H1 (cell line): ENCODE results near the gene ARHGAP26. TPM values are rescaled to one million over a fixed set of nuclear protein-coding genes. Genes with fewer than 3 reads are reported as not detected.
A peak's percentile ranks its signal among the peaks of the same experiment; 100 is the strongest.

Source experiments
- CTCF ChIA-PET: fragments of 300-600 bp; sonication (Branson Sonifier 250); formaldehyde crosslinking; loops from one replicate; lab custom pipeline; 2021; ENCODE audit not compliant: partially characterized antibody; lab: Charles Lee
- POLR2A ChIA-PET: fragments of 300-600 bp; sonication (Branson Sonifier 250); formaldehyde crosslinking; loops from one replicate; lab custom pipeline; 2021; ENCODE audit warnings: inconsistent platforms; ENCODE audit not compliant: partially characterized antibody; lab: Charles Lee
- DNase-seq, 2 experiments: peaks; one replicate each; pipeline versions ENCODE4 v3.0.0 to v3.0.0-alpha.2; 2010 to 2022; ENCODE audit warnings: low spot score in 2 of 2, low read depth in 1 of 2, mixed read lengths in 1 of 2
- FAIRE-seq: peaks from 2 replicates; lab custom pipeline; 2011; peaks lifted over from hg19 to GRCh38; lab: Jason Lieb, UNC
- H2AFZ ChIP-seq: 2 replicates; pipeline ENCODE4 v1.8.1; 2012; ENCODE audit warnings: low read length, inconsistent platforms
- H2AK5ac ChIP-seq: 2 replicates; pipeline ENCODE4 v1.6.1; 2013; ENCODE audit warnings: low read depth, low read length
- H2BK120ac ChIP-seq: replicated peaks from 2 replicates; pipeline ENCODE3; 2013; ENCODE audit warnings: low read depth, low read length, inconsistent platforms
- H2BK12ac ChIP-seq: 2 replicates; pipeline ENCODE4 v1.6.1; 2013; ENCODE audit warnings: low read depth, low read length
- H2BK15ac ChIP-seq: 2 replicates; pipeline ENCODE4 v1.6.1; 2013; ENCODE audit warnings: low read length
- H2BK20ac ChIP-seq: 2 replicates; pipeline ENCODE4 v1.6.1; 2013; ENCODE audit warnings: low read length
- H2BK5ac ChIP-seq: 2 replicates; pipeline ENCODE4 v1.6.1; 2013; ENCODE audit warnings: low read depth, low read length
- H3K14ac ChIP-seq: 2 replicates; pipeline ENCODE4 v1.6.1; 2013; ENCODE audit warnings: inconsistent platforms; ENCODE audit not compliant: insufficient read length
- H3K18ac ChIP-seq: 2 replicates; pipeline ENCODE4 v1.6.1; 2013; ENCODE audit warnings: low read length; ENCODE audit errors: extremely low read depth
- H3K23ac ChIP-seq: 2 replicates; pipeline ENCODE4 v1.6.1; 2013; ENCODE audit warnings: inconsistent platforms; ENCODE audit not compliant: insufficient read length
- H3K23me2 ChIP-seq: 2 replicates; pipeline ENCODE4 v1.6.1; 2013; ENCODE audit warnings: low read depth, low read length
- H3K27ac ChIP-seq: 2 replicates; pipeline ENCODE4 v1.6.1; 2011; ENCODE audit warnings: low read depth, low read length, inconsistent platforms
- H3K27me3 ChIP-seq, 4 experiments: replicated peaks in 1 of 4; 1 replicate in 1 of 4; 2 replicates in 3 of 4; pipeline versions ENCODE4 v1.6.1 to v1.8.1; 2011 to 2013; ENCODE audit warnings: low read length in 3 of 4, mild to moderate bottlenecking in 3 of 4, inconsistent platforms in 2 of 4, mixed read lengths in 2 of 4, moderate library complexity in 1 of 4; ENCODE audit not compliant: control insufficient read depth in 3 of 4, insufficient read depth in 3 of 4; ENCODE audit errors: extremely low read depth in 1 of 4
- H3K36me3 ChIP-seq, 4 experiments: 2 replicates each; pipeline versions ENCODE4 v1.6.1 to v1.8.1; 2011 to 2013; ENCODE audit warnings: mild to moderate bottlenecking in 4 of 4, low read length in 3 of 4, moderate library complexity in 2 of 4, control low read depth in 1 of 4, inconsistent platforms in 1 of 4; ENCODE audit not compliant: insufficient read depth in 4 of 4, control insufficient read depth in 2 of 4
- H3K4ac ChIP-seq: replicated peaks from 2 replicates; pipeline ENCODE3; 2013; ENCODE audit warnings: low read length, low read depth, mixed read lengths, inconsistent platforms; ENCODE audit not compliant: insufficient read length
- H3K4me1 ChIP-seq, 4 experiments: replicated peaks in 1 of 4; 1 replicate in 1 of 4; 2 replicates in 3 of 4; pipeline versions ENCODE4 v1.6.1 to v1.8.1; 2011 to 2013; ENCODE audit warnings: low read length in 3 of 4, inconsistent platforms in 2 of 4, mixed read lengths in 1 of 4; ENCODE audit not compliant: insufficient read depth in 4 of 4, control insufficient read depth in 3 of 4
- H3K4me2 ChIP-seq, 2 experiments: 2 replicates each; pipeline versions ENCODE4 v1.6.1 to v1.8.1; 2011 to 2013; ENCODE audit warnings: low read depth in 2 of 2, low read length in 2 of 2, control low read depth in 1 of 2, inconsistent platforms in 1 of 2, mild to moderate bottlenecking in 1 of 2; ENCODE audit not compliant: insufficient read depth in 1 of 2
- H3K4me3 ChIP-seq, 4 experiments: fragments of 200-600, 300-600 bp in 1 of 4; sonication (generic), shearing (Covaris generic), sonication (Bioruptor Twin) in 1 of 4; 2 replicates each; pipeline versions ENCODE4 v1.5.1 to v1.8.1; 2011 to 2016; ENCODE audit warnings: low read length in 4 of 4, low read depth in 3 of 4, control low read depth in 2 of 4, inconsistent platforms in 2 of 4, mild to moderate bottlenecking in 2 of 4, mixed read lengths in 1 of 4, moderate library complexity in 1 of 4; ENCODE audit not compliant: insufficient read depth in 2 of 4; ENCODE audit errors: extremely low read depth in 1 of 4
- H3K56ac ChIP-seq: replicated peaks from 2 replicates; pipeline ENCODE3; 2013; ENCODE audit warnings: low read depth, mild to moderate bottlenecking, mixed read lengths, low read length, inconsistent platforms; ENCODE audit not compliant: insufficient read length
- H3K79me1 ChIP-seq: 2 replicates; pipeline ENCODE4 v1.6.1; 2013; ENCODE audit warnings: low read depth, low read length, control low read depth
- H3K79me2 ChIP-seq, 2 experiments: 2 replicates each; pipeline versions ENCODE4 v1.6.1 to v1.8.1; 2012 to 2013; ENCODE audit warnings: low read length in 2 of 2, mild to moderate bottlenecking in 2 of 2, inconsistent platforms in 1 of 2; ENCODE audit not compliant: insufficient read depth in 2 of 2, control insufficient read depth in 1 of 2
- H3K9ac ChIP-seq, 4 experiments: replicated peaks in 1 of 4; 1 replicate in 1 of 4; 2 replicates in 3 of 4; pipeline versions ENCODE4 v1.6.1 to v1.8.1; 2011 to 2013; ENCODE audit warnings: low read depth in 3 of 4, low read length in 3 of 4, control low read depth in 2 of 4, mild to moderate bottlenecking in 2 of 4, moderate library complexity in 2 of 4, inconsistent platforms in 1 of 4; ENCODE audit errors: extremely low read depth in 1 of 4
- H3K9me3 ChIP-seq, 2 experiments: 2 replicates each; pipeline versions ENCODE4 v1.6.1 to v1.8.1; 2012 to 2013; ENCODE audit warnings: mild to moderate bottlenecking in 2 of 2, moderate library complexity in 2 of 2, control low read depth in 1 of 2, inconsistent platforms in 1 of 2, low read depth in 1 of 2, low read length in 1 of 2, mixed read lengths in 1 of 2; ENCODE audit not compliant: insufficient read depth in 2 of 2
- H4K20me1 ChIP-seq, 2 experiments: replicated peaks in 1 of 2; 2 replicates each; pipeline versions ENCODE3 to v1.8.1; 2011 to 2013; ENCODE audit warnings: inconsistent platforms in 2 of 2, low read length in 2 of 2, mild to moderate bottlenecking in 1 of 2; ENCODE audit not compliant: insufficient read depth in 2 of 2, control insufficient read depth in 1 of 2
- H4K5ac ChIP-seq: 2 replicates; pipeline ENCODE4 v1.6.1; 2013; ENCODE audit warnings: low read length, low read depth, mixed read lengths, inconsistent platforms; ENCODE audit not compliant: insufficient read length
- H4K8ac ChIP-seq: 2 replicates; pipeline ENCODE4 v1.8.0; 2013; ENCODE audit warnings: mild to moderate bottlenecking, moderate library complexity, low read length, inconsistent platforms; ENCODE audit not compliant: insufficient read depth; ENCODE audit errors: extremely low read depth
- H4K91ac ChIP-seq: replicated peaks from 2 replicates; pipeline ENCODE3; 2013; ENCODE audit warnings: low read length, mixed read lengths, inconsistent platforms; ENCODE audit not compliant: insufficient read length
- SIRT6 ChIP-seq: IDR thresholded peaks from one replicate; pipeline ENCODE4 v1.7.1; 2012; ENCODE audit warnings: low read length, inconsistent platforms
- WGBS, 2 experiments: shearing (Covaris generic) in 1 of 2; methylation state at CpG; one replicate each; pipeline versions ENCODE4 v1.1.6 to v1.1.7; 2013 to 2015; ENCODE audit warnings: low lambda C conversion rate in 2 of 2, mixed read lengths in 2 of 2, inconsistent platforms in 1 of 2, low coverage in 1 of 2, missing lambda C conversion rate in 1 of 2; ENCODE audit not compliant: insufficient replicate concordance in 2 of 2, insufficient coverage in 1 of 2, insufficient read length in 1 of 2; ENCODE audit errors: extremely low coverage in 1 of 2, missing lambda C conversion rate in 1 of 2; 5-methylcytosine and 5-hydroxymethylcytosine counted together
- polyA plus RNA-seq, 7 experiments: library from polyadenylated mRNA; depleted of rRNA in 3 of 7; stranded (reverse) in 5 of 7; unstranded in 2 of 7; fragments of >200 nt in 5 of 7; fragments of 200-250 nt in 2 of 7; gene quantifications; 1 replicate in 5 of 7; 2 replicates in 1 of 7; 4 replicates in 1 of 7; pipeline versions ENCODE4 v1.2.1 to v1.2.3, GENCODE V29; 2011 to 2013; ENCODE audit warnings: missing spikeins in 2 of 7, mixed read lengths in 2 of 7
- total RNA-seq: library from RNA; stranded (reverse); fragmentation: NEBNext Ultra II Directional; extraction: Animal tissue kit (Norgen Biotek cat#: 25700); gene quantifications from 2 replicates; pipeline ENCODE4 v1.2.1, GENCODE V29; 2021

Gene ARHGAP26
- total and polyA plus RNA-seq, 2 of the 8 experiments (the other 6 are each of a cell fraction or from before 2014, with no cell fraction given): 7.1 to 24.8 TPM

GRCh38 chr5:142998316-142999020 lies 228.3 kb downstream of the ARHGAP26 start:
- Histone ChIP-seq H3K4me3 (no peak overlapping the region), H3K79me2 (no peaks in the 10 kb centered on the region), H3K4me1 (peaks cover 0 to 3% (median 3%) of the 10 kb centered on the region in 4 experiments; a peak in 4 of 7 replicates), H3K4ac (no peak overlapping the region), H2BK15ac (no peak overlapping the region), H4K20me1 (no peaks in the 10 kb centered on the region), H3K36me3 (no peaks in the 10 kb centered on the region), H2AFZ (no peak overlapping the region), H4K91ac (no peak overlapping the region), H3K27ac (no peak overlapping the region), H3K56ac (no peak overlapping the region), H2BK12ac (0 out of 2 replicates have a peak overlapping the region, but pooled peaks have one; percentile 68), H2BK120ac (no peak overlapping the region), H3K23me2 (no peaks in the 10 kb centered on the region), H3K4me2 (no peak overlapping the region), H3K27me3 (peaks cover 0 to 2% (median 0%) of the 10 kb centered on the region in 4 experiments; a peak in 1 of 7 replicates), H3K79me1 (no peaks in the 10 kb centered on the region), H3K23ac (no peak overlapping the region), H2BK20ac (no peak overlapping the region), H3K18ac (no peak overlapping the region), H2BK5ac (no peak overlapping the region), H4K5ac (no peak overlapping the region), H3K9me3 (no peaks in the 10 kb centered on the region), H4K8ac (no peak overlapping the region), H3K14ac (no peak overlapping the region), H3K9ac (no peak overlapping the region), H2AK5ac (no peak overlapping the region)
- CTCF ChIA-PET: interaction anchor here (0.6 to 6.8 kb wide), 5 partner anchors 9 to 92 kb away, joined by 3 to 51 read pairs (median 3); no protein-coding TSS in a partner anchor
- POLR2A ChIA-PET: interaction anchor here (0.7 to 1.1 kb wide), 2 partner anchors 21 to 92 kb away, joined by 3 read pairs; no protein-coding TSS in a partner anchor
- FAIRE-seq (no peak), DNase-seq (no peak)
- 85% methylated on average over 6 of the region's 6 CpGs; no CpG with 5 or more reads in 1 of the 2 experiments for WGBS, 2 experiments
- TF ChIP-seq SIRT6: no peak
